CD4-positive, alpha-beta T cell treated with Interleukin-4 for 4 hours (primary cell): ENCODE data around the gene STARD8.

Experiments
- DNase-seq: peaks from one replicate; pipeline ENCODE4 v3.0.0-alpha.2; 2020

STARD8 gene

DNA sequence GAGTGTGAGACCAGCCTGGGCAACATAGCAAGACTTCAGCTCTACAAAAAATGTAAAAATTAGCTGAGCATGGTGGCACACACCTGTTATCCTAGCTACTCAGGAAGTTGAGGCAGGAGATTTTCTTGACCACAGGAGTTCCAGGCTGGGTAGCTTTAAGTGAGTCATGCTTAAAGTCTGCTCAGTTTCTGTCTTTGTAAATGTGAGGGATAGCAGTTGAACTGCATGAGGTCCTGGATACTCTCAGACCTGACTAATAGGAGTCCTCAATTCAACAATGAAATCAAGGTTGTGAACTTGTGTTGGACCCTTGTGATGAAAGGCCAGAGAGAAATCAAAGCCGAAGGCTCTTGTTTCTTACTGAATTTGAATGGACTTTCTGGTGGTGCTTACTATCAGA is 45.2 kb downstream of the STARD8 start:
- no peak for DNase-seq

DNA sequence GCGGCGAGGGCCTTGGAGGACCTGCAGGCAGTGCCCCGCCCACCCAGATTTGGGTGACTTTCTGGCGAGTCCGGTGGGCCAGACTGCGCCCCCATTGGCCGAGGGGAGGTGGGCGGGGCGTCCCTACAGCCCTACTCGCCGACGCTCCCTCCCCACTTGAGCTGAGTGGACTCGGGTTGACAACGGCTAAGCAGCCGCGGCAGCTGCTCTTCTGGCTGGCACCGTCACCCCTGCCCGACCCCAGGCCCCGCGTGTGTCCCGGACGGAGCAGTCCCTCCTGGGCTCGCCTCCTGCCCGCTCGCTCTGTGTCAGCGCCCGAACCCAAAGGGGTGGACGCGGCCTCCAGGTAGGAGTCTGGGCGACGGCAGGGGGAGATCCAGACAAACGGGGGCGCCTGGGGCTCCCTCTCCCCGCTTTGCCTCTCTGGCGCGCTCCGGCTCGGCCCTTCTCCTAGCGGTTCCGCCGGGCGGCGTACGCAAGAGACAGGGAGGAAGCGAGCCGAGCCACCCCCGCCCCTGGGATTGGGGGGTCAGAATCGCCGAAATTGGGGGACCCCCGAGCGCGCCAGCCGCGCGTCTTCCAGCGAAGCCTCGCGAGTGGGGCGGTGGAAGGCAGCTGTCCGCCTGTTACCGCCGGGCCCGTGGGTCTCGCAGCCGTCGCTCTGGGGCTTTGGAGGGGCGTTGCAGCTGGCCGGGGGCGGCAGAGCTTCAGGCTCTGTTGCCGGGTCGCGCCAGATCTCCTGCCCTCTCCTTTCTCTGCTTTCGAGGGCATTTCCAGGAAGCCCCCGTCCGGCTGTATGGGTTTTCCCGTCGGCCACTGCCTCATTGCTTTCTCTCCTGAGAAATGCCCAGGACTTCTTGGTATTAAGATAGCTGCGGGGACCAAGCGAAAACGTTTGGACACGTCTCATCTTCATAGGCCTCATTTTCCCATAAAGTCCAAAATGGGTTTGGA is 46.3 kb downstream of the STARD8 start:
- DNase-seq = no peak

DNA sequence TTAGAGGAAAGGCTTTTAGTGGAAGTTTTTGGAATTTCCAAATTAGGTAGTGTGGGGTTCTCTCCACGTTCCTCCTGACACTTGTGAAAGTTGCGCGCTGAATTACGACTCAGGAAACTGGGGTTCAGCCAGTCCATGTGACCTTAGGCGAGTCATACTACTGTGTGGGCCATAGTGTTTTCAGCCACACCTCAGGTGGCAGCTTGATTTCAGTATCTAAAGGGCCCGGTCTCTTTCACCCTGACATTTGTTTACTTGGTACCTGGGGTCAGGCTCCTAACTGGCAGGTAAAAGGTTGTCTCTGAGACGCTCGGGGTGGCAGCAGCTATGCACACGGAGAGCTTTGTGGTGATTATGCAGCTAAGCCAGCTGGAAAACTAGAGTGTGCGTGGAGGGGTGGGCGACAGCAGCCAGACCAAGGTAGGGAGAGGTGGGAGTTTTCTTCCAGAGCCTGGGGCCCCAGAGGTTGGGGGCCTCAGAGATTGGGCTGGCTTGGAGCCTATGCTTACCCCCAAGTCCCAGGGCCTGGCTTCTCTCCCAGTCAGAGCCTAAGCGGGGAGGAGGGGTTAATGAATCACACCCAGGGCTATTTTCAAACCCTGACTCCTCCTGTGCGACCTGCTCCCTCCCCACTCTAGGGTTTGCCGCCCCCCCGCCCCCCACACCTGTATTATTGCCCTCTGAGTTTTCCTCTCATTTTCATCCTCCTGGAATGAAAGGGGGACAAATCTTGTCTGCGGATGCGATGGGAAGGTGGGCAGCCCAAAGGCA is 47.2 kb downstream of the STARD8 start:
- DNase-seq = no peak

DNA sequence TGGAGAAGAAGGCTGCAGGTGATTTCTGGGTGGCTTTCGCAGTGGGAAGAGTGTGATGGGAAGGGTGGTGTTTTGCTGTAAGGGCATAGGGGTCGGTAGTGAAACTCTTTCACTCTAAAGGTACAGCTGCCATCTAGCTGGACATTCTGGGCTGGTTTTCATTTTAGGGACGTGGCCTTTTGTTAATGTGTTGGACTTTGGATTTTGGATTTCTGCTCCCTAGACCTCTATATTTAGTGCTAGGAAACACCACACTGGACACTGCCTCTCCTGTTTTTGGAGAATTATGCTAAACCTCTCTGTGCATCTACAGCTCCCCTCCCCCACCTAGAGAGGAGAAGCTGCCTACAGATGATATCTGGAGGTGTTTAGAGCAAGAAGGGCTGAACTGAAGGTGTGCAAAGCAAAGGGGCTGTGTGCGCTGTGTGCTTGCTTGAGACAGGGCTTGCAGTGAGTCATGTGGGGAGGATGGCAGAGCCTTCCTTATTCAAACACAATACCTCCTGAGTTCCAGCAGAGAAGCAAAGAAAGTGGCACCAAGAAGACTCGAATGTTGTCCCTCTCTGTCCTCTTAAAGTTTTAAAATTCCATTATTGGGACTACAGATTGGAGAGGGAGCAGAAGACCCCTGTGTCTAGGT is 47.9 kb downstream of the STARD8 start:
- DNase-seq = no peak

DNA sequence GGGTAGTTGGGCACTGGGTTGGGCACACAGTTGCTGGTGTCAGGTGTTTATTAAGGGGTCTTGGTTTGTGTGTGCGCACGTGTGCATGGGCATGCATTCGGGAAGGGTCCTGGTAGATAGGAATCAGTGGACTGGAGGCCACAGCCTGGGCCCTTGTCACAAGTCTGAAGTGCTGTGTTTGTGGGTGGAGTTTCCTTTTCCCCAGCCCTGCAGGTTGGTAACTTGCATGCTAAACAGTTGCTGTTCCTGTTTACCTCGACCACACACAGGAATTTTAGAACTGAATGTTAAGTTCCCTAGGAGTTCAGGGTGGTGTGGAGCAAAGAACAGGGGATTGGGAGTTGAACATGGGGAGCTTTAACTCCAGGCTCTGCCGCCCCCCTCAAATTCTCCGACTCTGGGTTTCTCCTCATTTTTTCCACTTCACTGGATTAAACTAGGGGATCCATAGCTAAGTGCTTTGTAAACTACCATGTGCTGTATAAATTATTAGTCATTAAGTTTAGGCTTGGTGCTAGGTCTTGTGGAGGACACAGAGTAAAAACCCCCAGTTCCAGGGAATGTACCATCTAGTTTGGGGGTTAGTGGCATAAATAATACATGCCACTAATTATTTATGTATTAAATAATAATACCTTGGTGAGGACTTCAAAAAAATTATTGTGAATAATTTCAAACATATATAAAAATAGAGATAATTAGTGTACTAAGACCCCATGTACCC is 49.0 kb downstream of the STARD8 start:
- DNase-seq = no peak

DNA sequence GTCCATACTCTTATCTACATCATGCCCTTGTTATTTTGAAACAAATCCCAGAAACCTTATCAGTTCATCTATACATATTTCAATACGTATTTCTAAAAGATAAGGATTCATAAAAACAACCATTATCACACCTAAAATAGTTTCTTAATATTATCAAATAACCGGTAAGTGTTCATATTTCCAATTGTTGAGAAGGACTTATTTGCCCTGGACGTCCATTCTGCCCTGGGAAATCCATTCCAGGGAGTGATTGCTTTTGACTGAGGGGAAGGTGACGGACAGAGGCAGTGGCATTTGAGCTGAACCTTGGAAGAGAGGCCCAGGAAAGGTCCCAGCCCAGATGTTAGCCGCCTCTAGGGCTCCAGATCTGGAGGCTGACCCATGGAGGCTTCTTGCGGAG is 49.6 kb downstream of the STARD8 start:
- DNase-seq = no peak

DNA sequence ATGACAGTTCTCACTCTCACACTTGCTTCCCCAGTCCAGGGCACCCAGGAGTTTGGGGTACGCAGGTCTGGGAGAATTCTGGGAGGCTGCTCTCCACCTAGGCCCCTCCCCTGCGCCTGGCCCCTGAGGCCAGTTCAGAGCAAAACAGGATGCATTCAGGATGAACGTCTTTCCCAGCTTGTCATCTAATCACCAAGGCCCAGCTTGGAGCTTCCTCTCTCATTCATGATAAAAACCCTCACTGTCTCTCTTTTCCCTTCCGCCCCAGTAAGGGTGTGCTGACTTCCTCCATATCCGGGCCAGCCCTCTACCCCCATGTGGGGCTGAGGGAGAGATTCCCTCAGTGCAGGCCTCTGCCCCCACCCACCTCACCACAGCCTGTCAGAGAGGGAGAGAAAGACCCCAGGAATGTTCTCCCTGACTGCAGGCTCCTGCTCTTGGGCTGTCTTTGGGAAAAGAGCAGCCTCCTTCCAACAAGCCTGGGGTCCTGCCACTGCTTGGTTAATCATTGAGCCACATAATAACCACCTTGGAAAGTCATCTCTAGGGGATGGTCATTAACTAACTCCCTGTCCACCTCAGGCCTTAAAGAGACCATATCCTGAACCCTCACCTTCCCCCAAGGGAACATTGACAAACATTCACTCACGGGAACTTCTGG is 50.1 kb downstream of the STARD8 start:
- no peak for DNase-seq

DNA sequence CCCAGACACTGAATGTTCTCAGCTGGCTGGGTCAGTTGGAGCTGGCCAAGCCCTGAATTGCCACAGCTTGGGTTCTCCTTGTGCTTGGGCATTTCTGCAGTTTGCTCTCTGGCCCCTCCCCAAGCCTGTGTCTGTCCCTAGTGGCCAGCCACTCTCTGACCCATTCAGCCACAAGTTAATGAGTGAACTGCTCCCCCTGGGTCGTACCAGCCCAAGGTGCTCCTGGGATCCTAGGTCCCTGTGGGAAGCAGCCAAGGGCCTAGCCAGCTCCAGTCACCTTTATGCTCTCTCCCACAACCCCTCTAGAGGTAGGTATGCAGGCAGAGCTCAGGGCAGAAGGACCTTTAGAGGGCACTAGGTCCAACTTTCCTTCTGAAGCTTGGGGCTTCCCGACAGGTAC is 51.5 kb downstream of the STARD8 start:
- DNase-seq = no peak

DNA sequence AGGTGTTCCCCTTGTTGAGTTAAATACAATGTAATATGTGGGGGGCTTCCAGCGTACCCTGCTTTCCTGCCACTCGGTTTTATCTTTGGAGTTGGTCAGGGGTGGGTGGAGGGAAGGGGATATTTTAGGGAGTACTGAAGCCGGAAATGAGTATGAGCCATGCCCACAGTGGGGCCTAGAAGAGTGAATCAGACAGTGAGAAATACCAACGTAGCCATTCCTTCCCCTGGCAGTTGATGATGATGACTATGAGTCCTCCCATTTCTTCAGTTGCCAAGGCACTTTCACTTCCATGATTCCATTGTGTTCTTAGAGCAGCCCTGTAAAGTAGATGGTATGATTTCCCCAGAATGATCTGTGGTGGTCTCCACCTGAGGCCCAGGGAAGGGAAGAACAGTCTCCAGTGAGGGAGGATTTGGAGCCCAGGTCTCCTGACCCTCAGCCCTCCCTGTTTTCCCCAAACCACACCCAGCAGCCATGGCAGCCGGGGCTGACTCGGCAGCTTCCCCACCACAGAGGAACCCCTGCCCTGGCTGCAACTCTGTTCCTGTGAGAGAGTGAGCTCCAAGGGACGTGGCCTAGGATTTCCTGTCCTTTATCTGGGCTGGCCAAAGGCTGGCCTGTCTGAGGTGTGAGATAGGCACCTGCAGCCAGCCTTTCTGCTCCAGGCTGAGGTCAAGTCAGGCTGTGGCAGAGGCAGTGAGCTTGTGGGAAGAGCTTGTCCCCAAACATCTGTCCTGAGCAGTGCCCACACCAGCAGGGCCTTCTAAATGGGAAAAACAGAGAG is 52.7 kb downstream of the STARD8 start:
- no peak for DNase-seq

DNA sequence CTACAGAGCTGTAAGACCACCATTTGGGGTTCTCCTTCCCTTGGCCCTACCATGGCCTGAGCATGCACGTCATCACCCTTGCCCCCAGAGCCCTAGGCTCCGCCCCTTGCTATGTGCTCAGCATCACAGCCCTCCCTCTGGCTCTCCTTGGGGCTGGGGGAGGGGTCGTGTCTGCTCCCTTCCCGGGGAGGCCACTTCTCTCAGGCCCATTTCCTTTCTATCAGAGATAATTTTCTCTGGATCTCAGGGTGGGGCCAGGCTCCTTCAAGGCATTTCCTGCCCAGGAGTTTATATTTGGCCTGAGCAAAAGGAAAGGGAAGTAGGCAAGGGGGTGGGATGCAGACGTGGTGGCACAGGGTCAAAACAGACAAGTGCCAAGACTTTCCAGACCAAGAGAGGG is 55.9 kb downstream of the STARD8 start:
- DNase-seq = no peak

DNA sequence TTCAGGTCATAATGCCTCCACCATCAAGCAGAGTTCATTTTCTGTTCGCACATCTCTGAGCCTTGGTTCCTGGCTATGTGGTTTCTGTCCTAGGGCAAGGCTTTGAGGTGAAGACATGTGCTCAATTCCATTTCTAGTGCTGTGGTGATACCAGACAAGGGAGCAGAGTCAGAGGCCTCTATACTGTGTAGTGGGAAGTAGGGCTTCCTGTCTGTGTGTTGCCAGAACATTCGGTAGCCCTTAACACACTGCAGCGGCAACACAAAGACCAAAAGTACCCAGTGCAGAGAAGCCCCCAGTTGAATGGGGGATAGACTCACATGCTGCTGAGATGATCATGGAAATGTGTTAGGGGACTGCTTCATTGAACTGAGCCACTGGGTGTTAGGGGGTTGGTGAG is 56.4 kb downstream of the STARD8 start:
- DNase-seq = no peak

DNA sequence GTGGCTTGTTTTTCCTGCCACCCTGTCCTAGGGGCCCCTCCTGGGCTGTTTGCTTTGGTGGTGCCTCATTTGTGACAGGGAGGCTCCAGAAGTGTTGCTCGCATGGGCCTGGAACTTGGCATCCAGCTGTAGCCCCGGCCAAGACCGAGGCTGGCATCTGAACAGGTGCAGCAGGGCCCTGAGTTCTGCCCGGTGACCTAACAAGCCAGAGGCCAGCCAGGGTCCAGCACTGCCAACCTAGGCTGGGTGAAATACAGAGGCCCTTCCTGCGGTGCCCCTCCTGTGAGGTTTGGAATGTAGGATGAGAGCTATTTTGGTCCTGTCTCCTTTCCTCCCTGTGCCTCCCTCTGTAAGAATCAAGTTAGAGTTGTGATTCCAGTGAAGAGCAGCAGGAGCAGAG is 58.5 kb downstream of the STARD8 start:
- DNase-seq = no peak

DNA sequence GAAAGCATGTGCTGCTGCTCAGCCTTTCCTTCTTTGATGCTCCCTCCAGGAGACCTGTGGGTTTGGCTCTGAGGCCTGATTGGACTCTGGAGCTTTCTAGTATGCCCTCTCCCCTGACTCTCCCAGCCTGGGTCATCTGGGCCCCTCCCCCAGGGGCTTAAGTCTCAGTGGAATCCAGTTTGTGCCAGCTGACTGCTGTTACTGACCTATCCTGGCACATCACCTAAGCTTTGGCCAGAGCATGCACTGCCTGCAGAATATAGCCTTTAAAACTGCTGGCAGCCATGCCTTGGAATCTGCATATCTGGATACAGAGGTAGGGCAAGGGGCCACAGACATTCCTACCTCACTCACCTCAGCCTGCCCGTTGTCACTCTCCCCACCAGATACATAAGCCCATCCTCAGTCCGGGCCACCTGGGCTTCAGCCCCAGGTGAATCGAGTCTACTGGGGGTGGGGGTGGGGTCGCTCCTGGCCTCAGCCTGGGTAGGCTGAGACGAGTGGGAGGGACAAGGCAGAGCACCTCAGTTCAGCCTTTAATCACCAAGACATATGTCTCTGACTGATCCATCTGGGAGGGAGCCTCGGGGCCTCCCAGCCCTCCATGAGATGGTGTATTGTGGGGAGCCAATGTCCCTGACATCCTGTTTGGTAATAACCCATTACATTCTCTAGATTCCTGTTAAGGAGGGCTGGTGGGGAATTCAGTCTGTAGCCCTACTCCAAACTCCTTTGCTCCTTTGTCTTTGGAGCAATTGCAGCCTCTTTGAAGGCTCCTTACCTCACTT is 61.2 kb downstream of the STARD8 start:
- no peak for DNase-seq

DNA sequence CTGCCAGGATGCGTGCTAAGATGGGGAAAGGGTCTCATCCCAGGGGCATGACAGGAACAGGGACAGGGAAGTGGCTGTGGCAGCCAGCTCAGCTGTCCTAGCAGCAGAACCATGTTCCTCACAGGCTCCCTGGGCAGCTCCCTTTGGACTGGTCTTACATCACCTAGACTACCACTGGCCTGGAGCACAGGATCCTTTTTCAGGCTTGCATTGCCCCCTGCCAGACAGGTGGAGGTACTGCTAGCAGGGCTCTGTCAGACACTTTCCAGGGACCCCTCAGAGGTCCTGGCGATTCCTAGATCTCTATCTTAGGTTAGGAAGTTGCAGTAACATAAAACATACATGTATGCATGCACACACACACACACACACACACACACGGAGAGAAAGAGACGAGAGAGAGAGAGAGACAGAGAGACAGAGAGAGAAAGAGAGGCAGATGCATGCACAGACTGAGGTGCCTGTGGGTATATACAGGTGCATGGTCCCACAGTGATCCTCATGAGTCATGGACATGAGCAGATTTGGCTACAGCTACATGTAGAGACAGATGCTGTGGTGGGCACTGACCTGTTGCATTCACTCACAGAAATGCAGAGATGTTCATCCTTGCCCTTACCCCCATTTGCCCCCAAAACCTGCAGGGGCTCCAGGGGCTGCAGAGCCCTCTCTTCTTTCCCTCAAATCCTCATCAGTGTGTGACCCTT is 63.6 kb downstream of the STARD8 start:
- no peak for DNase-seq

DNA sequence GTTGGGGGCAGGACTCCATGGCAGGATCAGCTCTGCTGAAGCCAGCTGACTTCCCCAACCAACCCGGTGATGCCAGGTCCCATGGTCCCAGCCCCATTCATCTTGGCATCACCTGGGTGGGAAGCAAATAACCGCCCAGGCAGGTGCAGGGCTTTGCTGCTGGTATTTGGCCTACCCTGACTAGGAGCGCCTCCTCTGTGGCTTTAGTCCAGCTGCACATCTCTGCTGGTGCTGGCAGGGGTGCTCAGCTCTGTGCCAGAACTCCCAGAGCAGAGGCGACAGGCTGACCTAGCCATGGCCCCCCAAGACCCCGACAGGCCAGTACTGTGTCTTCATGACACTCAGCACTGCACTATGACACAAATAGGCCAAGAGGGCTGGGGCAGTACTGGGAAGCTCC is 64.4 kb downstream of the STARD8 start:
- no peak for DNase-seq

DNA sequence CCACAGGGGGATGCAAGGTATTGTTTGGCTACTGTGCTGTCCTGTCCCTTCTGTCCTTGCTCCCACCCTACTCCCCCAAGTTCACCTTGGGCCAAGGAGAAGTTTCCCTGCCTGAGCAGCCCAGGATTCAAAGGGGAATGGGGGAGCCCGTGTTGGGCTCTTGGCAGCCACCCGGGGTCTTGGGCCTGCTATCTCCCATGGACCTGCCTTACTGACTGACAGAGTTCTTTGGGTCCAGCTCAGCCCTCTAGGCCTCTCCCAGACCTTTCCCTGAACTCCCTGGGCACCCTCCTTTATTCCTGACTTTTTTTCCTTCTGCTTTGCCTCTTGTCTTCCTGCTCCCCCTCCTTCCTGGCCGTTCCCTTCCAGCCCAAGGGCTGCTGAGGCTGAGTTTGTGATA is 67.4 kb downstream of the STARD8 start:
- no peak for DNase-seq

DNA sequence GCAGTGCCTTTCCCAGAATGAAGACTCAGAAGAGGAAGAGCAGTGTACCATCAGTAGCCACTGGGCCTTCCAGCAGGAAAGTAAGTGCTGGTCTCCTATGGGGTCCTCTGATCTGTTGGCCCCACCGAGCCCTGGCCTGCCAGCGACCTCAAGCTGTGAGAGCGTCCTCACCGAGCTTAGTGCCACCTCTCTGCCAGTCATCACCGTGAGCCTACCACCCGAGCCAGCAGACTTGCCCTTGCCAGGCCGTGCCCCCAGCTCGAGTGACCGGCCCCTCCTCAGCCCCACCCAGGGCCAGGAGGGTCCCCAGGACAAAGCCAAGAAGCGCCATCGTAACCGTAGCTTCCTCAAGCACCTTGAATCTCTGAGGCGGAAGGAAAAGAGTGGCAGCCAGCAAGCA is 69.7 kb downstream of the STARD8 start:
- DNase-seq = no peak

DNA sequence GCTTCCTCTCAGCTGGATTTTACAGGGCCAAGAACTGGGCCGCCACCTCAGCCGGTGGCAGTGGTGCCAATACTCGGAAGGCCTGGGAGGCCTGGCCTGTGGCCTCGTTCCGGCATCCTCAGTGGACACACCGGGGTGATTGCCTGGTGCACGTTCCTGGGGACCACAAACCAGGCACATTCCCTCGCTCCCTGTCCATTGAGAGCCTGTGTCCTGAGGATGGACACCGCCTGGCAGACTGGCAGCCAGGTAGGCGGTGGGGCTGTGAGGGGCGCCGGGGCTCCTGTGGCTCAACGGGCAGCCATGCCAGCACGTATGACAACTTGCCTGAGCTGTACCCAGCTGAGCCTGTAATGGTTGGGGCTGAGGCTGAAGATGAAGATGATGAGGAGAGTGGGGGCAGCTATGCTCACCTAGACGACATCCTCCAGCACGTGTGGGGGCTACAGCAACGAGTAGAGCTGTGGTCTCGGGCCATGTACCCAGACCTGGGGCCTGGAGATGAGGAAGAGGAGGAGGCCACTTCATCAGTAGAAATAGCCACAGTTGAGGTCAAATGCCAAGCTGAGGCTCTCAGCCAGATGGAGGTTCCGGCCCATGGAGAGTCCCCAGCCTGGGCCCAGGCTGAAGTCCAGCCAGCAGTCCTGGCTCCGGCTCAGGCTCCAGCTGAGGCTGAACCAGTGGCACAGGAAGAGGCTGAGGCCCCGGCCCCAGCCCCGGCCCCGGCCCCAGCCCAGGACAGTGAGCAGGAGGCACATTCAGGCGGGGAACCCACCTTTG is 70.4 kb downstream of the STARD8 start:
- DNase-seq = no peak

DNA sequence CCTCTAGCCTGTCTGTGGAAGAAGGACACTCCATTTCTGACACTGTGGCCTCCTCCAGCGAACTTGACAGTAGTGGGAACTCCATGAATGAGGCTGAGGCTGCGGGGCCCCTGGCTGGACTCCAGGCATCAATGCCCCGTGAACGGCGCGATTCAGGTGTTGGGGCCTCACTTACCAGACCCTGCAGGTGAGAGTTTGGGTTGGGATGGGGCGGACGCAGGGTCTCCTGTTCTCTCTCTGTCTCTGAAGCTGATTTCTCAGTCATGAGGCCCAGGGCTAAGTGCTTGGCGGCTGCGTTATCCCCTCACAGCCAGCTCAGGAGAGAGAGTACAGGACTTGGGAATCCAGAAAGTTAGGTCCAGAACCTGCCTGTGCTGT is 71.0 kb downstream of the STARD8 start:
- DNase-seq = no peak
